Activated T-cell treated with anti-CD3 and anti-CD28 coated beads, Interleukin-2, amount 50 U/mL, for 4 hours (primary cell): Measurements from ENCODE around the gene CHST15. TPM values are rescaled to one million over a fixed set of nuclear protein-coding genes. Genes with fewer than 3 reads are reported as not detected.
"Not testable (repeated sequence)": the region's sequence is repeated elsewhere in the genome, so short reads cannot be mapped to it uniquely, and the experiment has no call there.

Experiments
- ATAC-seq, 2 donors: fragments of 200-7000 bp; cut with Tn5 transposase; one replicate each; pipeline ENCODE4 v1.10.0; 2021
- DNase-seq: peaks from one replicate; pipeline ENCODE4 v3.0.0-alpha.2; 2020
- H3K27me3 Mint-ChIP-seq: one replicate; pipeline ENCODE4 v1.8.0; 2021; ENCODE audit warnings: low read depth, mixed read lengths
- H3K36me3 Mint-ChIP-seq: one replicate; pipeline ENCODE4 v1.8.0; 2022; ENCODE audit warnings: mixed read lengths; ENCODE audit not compliant: insufficient read depth
- H3K4me1 Mint-ChIP-seq: one replicate; pipeline ENCODE4 v1.8.0; 2021; ENCODE audit warnings: low read depth, mixed read lengths
- H3K4me3 Mint-ChIP-seq: one replicate; pipeline ENCODE4 v1.8.0; 2021; ENCODE audit warnings: mild to moderate bottlenecking, moderate library complexity, mixed read lengths
- H3K9me3 Mint-ChIP-seq: one replicate; pipeline ENCODE4 v1.8.0; 2021; ENCODE audit warnings: mixed read lengths
- total RNA-seq, 3 donors: library from RNA; stranded (reverse); gene quantifications; one replicate each; pipeline ENCODE4 v1.2.1, GENCODE V29; 2021

The CHST15 gene
- total RNA-seq, 3 donors from 2014 or later, result 0.08 to 0.29 (median 0.11) TPM

DNA sequence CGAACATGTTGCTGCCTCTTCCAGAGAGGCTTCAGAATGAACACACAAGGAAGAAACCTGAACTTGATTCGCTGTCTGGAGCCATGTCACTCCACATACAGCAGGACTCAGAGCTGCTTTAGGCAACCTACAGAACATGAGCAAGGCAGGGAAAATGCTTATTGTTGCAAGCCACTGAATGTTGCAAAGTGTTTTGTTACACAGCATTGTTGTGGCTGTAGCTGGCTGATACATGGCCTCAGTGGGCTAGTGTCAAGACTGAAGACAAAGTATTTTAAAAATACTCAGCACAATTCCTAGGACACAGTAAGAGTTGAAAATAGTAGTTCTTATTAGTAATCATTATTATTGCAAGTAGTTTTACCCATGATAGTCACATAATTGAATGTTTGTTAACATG, 3.1 kb upstream of the CHST15 start:
- no peak for DNase-seq
- peaks cover 35% of the 10 kb centered on the region for H3K27me3 Mint-ChIP-seq
- no peak overlapping the region for H3K4me3 Mint-ChIP-seq
- H3K4me1 Mint-ChIP-seq, result no peaks in the 10 kb centered on the region
- H3K9me3 Mint-ChIP-seq, result no peaks in the 10 kb centered on the region
- no peaks in the 10 kb centered on the region for H3K36me3 Mint-ChIP-seq
- no peak for ATAC-seq

DNA sequence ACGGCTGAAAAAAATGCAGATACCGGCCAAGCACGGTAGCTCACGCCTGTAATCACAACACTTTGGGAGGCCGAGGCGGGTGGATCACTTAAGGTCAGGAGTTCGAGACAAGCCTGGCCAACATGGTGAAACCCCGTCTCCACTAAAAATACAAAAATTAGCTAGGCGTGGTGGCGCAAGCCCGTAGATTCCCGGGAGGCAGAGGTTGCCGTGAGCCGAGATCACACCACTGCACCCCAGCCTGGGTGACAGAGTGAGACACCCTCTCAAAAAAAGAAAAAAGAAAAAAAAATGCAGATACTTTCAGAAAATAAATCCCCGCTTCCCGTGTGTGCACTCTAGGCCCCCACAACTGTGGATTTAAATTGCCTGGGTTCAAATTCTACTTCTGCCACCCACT, 2.4 kb upstream of the CHST15 start:
- not testable (repeated sequence) for H3K4me3 Mint-ChIP-seq, H3K4me1 Mint-ChIP-seq
- H3K27me3 Mint-ChIP-seq, result peaks cover 42% of the 10 kb centered on the region

DNA sequence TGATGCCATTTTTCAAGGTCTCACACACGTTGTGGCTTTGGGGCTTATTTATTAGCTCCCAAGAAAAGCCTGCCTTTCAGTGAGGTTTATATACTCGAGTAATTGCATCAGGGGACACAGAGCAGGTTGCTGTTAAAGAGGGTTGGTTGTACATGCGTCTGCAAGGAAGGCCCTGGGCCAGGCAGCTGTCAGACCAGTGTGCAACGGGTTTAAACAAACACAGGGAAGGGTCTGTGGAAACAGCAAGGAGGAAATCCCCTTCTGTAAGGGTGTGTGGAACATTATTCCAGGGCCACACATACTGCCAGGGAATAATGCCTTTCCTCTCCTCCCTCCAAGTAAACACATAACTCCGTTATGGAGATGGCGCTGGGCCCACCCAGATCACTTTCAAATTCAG, 1.7 kb upstream of the CHST15 start:
- no peaks in the 10 kb centered on the region for H3K36me3 Mint-ChIP-seq
- peaks cover 49% of the 10 kb centered on the region for H3K27me3 Mint-ChIP-seq
- DNase-seq, result no peak
- H3K4me3 Mint-ChIP-seq, result no peak overlapping the region
- peaks cover 2% of the 10 kb centered on the region for H3K4me1 Mint-ChIP-seq
- H3K9me3 Mint-ChIP-seq, result no peaks in the 10 kb centered on the region
- ATAC-seq, result no peak

More for the DNA sequence above, 2.4 kb upstream of the CHST15 start:
- H3K36me3 Mint-ChIP-seq, DNase-seq, H3K9me3 Mint-ChIP-seq, ATAC-seq: not testable (repeated sequence)

DNA sequence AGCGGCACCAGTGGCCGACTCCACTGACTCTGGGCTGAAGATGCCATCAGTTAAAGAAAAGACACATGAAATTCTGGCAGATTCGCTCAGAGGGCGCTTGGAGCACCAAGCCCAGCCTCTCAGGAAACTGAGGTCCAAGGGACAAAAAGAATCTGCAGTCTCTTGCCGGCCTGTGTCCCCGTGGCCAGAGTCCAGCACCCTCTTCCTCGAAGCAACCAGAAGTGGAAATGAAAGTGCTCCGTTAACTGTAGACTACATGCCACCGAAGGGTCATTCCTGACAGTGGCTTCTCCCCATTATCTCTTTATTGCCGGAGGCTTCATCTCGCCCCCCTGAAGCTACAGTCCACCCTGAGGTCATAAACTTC, 1.0 kb upstream of the CHST15 start:
- DNase-seq (no peak), ATAC-seq (no peak)
- H3K27me3 Mint-ChIP-seq, result peaks cover 53% of the 10 kb centered on the region
- H3K9me3 Mint-ChIP-seq, result no peaks in the 10 kb centered on the region
- no peaks in the 10 kb centered on the region for H3K36me3 Mint-ChIP-seq
- H3K4me1 Mint-ChIP-seq, result peaks cover 2% of the 10 kb centered on the region
- no peak overlapping the region for H3K4me3 Mint-ChIP-seq

DNA sequence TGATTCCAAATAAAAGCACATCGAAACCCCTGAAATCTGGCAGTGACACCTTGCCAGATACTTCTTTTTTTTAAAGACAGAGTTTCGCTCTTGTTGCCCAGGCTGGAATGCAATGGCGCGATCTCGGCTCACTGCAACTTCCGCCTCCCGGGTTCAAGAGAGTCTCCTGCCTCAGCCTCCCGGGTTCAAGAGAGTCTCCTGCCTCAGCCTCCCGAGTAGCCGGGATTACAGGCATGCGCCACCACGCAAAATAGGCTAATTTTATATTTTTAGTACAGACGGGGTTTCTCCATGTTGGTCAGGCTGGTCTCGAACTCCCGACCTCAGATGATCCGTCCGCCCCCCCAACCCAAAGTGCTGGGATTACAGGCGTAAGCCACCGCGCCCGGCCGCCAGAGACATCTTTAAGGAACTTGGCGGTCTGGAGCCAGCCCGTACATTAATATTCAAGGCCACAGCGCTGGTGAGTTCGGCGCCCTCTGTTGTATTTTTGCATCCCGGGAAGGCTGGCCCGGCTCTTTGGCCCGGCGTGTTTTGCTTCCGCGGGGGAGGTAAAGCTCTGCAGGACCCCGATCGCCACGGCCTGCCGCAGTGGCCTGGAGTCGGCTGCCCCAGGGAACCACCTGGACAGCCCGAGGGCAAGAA, 498 bp upstream of the CHST15 start:
- Mint-ChIP-seq H3K4me3 (peak overlapping the region; percentile 51), H3K27me3 (peaks cover 53% of the 10 kb centered on the region)
- H3K9me3 Mint-ChIP-seq, H3K36me3 Mint-ChIP-seq, DNase-seq, H3K4me1 Mint-ChIP-seq, ATAC-seq: not testable (repeated sequence)

DNA sequence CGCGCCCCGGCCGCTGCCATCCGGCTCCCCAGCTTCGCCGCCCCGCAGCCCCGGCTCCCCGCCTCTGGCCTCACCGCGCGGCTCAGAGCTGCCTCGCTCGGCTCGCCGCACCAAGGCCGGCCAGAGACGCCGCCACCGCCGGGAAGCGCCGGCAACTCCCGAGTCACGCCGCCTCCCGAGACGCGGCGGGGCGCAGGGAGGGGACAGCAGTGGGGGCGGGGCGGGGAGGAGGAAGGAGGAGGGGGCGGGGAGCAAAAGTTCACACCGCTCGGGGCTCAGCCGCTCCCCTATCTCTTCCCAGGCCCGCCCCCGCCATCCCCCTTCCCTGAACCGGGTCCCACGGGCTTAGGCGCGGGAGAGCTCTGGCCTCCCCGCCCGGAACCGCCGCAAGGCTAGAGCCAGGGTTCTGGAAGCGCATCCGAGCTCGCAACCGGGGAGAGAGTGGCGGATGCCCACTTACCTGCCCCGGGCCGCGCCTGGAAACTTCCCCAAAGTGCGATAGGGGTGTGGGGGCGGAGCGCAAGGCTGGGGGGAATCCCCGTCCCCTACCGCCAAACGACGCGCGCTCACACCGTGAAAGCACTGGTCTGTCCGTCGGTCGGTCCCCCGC, 1.0 kb downstream of the CHST15 start:
- ATAC-seq (peak; percentile 51 to 63), DNase-seq (peak; percentile 31)
- Mint-ChIP-seq H3K9me3 (no peaks in the 10 kb centered on the region), H3K4me3 (peak overlapping the region; percentile 66), H3K36me3 (no peaks in the 10 kb centered on the region), H3K4me1 (peaks cover 2% of the 10 kb centered on the region), H3K27me3 (peaks cover 48% of the 10 kb centered on the region)

DNA sequence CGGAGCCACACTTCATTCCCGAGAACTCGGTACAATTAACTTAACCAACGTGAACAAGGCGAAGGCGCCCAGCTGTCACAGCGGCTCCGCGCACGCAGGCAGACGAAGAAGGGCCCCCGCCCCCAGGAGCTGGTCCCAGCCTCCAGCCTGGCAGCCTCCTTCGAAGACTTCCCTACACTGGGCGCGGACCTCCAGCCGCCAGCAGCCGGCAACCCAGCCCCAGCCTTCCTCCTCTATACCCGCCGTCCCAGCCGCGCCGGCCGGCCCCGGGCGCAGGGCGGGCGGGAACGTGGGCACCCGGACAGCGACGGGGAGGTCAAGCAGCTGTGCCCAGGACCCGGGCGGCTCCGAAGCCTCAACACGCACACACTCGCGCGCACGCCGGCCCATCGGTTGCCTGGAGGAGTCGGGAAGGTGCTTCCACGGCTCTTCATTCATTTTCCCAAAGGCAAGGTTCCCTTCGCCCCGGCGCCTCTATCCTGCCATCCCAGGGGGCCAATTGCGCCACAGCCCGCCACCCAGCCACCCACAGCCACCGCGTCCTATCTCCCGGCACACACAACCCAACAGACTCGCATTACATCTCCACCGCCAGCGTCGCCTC, 1.6 kb downstream of the CHST15 start:
- ATAC-seq (no peak), DNase-seq (no peak)
- H3K9me3 Mint-ChIP-seq, result no peaks in the 10 kb centered on the region
- peaks cover 2% of the 10 kb centered on the region for H3K4me1 Mint-ChIP-seq
- peak overlapping the region; percentile 66 for H3K4me3 Mint-ChIP-seq
- H3K27me3 Mint-ChIP-seq, result peaks cover 48% of the 10 kb centered on the region
- no peaks in the 10 kb centered on the region for H3K36me3 Mint-ChIP-seq

DNA sequence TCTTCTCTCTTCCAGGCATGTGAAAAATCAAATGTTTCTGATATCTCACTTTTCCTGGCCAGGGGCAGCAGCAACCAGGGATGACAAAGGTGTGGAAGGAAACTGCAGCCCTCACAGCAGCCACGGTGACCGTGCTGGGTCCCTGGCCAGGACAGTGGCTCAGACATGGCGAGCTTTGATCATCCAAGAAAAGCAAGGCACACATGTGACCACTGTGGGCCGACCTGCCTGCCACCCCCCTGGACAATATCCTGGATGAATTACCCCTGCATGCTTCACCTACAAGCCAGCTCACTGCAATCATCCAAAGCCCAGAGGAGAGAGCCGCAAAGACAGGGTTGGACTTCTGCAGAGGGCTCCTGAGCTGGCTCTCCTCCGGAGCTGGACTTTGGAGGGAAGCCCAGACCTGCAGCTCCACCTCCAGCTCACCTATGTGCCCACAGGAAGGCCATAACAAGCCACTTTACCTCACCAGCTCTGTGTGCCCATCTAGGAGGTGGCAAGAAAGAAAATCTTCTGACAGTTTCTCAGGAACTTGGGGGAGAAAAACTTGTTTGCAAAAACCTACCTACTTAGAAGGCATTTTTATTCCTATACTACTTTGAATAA, 2.7 kb downstream of the CHST15 start:
- H3K27me3 Mint-ChIP-seq, result peaks cover 43% of the 10 kb centered on the region
- H3K4me1 Mint-ChIP-seq, result peaks cover 2% of the 10 kb centered on the region
- ATAC-seq (no peak), DNase-seq (no peak)
- H3K36me3 Mint-ChIP-seq, result no peaks in the 10 kb centered on the region
- H3K4me3 Mint-ChIP-seq, result no peak overlapping the region
- H3K9me3 Mint-ChIP-seq, result no peaks in the 10 kb centered on the region

DNA sequence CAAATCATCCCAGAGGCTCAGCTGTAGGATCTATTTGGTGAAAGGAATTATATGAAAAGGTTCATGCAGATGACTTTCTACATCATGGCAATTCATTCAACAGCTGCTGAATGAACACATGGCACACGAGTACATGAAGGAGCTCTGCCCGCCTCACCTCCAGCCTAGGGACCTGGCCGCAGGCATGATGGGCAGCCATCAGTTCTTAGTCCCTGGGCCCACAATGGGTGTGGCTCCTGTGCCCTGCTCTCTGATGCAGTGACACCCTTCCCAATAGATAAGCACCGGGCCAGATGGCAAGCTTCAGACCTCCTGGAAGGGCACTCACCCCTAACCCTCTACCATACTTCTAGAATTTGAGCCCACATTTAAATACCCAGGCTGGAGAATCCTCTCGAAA, 3.5 kb downstream of the CHST15 start:
- no peak overlapping the region for H3K4me3 Mint-ChIP-seq
- peaks cover 2% of the 10 kb centered on the region for H3K4me1 Mint-ChIP-seq
- ATAC-seq (no peak), DNase-seq (no peak)
- no peaks in the 10 kb centered on the region for H3K36me3 Mint-ChIP-seq
- no peaks in the 10 kb centered on the region for H3K9me3 Mint-ChIP-seq
- H3K27me3 Mint-ChIP-seq, result peaks cover 37% of the 10 kb centered on the region

DNA sequence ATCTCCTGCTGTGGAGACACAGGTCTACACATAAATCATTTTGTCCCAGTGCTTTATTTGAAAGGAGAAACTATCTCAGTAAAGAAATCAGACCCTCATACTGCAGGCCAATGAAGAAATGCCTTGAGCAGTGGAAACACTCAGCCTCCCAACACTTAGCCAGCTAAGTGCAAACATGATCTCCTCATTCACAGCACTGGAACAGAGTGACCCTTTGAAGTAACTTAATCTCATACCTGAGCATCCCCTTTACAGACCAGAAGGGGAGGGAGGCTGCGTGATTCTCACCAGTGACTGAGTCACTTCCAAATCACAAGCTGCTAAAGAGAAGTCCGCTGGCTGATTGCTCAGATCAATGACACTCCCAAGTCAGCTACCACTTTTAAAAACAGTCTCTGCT, 4.5 kb downstream of the CHST15 start:
- ATAC-seq (no peak), DNase-seq (no peak)
- H3K27me3 Mint-ChIP-seq, result peaks cover 27% of the 10 kb centered on the region
- H3K9me3 Mint-ChIP-seq, result no peaks in the 10 kb centered on the region
- H3K4me3 Mint-ChIP-seq, result no peak overlapping the region
- peaks cover 2% of the 10 kb centered on the region for H3K4me1 Mint-ChIP-seq
- no peaks in the 10 kb centered on the region for H3K36me3 Mint-ChIP-seq

DNA sequence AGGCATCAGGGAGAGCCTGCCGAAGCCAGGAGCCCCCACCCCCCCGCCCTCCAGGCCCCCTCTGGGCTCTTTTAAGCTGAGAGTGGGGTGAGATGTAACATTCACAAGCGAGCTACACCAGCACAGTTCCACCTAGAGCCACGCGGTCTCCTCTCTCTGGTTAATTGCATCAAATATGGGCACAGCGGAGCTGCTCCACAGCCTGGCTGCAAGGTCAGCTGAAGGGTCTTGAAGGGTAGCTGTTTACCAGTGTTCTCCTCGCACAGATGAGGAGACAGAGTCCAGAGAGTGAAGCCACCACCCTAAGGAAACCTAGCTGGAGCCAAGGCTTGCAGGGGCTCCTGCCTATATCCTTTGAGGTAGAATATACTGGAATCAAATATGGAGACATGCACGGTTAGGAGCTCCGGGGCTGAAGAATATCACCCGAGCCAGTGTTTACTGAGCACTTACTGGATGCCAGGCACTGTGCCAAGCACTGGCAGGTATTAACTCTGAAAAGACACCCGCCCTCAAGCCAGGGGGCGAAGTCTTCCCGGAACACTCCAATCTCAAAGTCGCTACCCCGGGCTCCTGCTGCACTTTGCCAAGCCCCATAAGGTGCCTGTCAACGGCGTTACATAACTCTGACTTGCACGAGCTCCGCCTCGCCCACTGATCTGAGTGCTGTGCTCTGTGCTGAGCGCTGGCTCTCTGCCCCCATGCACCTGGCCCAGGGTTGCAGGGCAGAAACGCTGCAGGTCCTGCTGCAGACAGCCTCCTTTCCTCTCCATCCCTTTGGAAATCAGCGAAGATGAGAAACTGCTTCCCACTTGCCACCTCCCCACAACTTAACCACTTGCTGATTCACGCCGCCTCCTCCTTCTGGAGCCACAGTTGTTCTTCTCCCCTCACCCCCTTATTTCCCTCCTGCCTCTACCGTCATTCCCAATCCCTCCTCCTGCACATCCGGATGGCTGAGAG, 5.4 kb downstream of the CHST15 start:
- H3K4me3 Mint-ChIP-seq, result no peak overlapping the region
- no peaks in the 10 kb centered on the region for H3K9me3 Mint-ChIP-seq
- peaks cover 22% of the 10 kb centered on the region for H3K27me3 Mint-ChIP-seq
- ATAC-seq, result no peak
- H3K36me3 Mint-ChIP-seq, result no peaks in the 10 kb centered on the region
- H3K4me1 Mint-ChIP-seq, result peaks cover 2% of the 10 kb centered on the region
- no peak for DNase-seq

DNA sequence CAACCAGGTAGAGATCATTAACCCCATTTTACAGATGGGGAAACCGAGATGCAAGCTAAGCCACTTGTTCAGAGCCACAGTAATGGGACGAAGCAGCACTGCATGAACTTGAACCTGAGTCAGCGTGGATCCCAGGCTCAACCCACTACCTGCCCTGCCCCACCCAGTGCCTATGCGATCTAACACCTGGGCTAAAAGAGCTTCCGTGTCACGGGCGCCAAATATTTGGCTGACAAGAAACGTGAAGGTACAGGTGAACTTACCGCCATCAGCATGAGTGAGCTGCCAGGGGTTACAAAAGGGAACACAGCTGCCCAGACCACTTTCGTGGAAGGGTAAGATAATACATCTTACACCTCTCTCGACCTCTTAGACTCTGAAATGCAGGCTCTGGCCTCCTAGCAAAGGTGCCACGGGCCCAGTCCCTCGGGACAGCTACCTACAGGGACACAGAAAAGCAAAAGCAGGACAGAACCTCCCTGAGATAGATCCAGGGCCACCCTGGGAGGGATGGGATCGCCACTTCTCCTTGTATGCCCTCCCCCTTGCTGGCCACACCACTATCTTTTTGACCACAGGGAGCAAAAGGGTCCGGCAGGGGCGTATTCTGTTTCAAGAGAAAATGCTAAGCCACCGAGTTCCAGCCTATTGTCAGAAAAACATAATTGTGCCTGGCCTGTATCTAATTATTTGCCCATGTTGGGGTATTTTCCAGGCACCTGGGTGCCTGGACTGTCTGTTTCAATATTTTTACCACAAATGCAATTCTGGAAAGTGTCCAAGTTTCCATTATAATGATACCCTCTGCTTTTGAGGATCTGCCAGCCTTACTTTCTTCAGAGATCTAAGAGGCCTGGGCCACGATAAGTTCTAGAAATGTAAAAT, 6.4 kb downstream of the CHST15 start:
- ATAC-seq (no peak), DNase-seq (no peak)
- Mint-ChIP-seq H3K4me3 (no peak overlapping the region), H3K9me3 (no peaks in the 10 kb centered on the region), H3K36me3 (no peaks in the 10 kb centered on the region), H3K4me1 (peaks cover 2% of the 10 kb centered on the region), H3K27me3 (peaks cover 22% of the 10 kb centered on the region)

DNA sequence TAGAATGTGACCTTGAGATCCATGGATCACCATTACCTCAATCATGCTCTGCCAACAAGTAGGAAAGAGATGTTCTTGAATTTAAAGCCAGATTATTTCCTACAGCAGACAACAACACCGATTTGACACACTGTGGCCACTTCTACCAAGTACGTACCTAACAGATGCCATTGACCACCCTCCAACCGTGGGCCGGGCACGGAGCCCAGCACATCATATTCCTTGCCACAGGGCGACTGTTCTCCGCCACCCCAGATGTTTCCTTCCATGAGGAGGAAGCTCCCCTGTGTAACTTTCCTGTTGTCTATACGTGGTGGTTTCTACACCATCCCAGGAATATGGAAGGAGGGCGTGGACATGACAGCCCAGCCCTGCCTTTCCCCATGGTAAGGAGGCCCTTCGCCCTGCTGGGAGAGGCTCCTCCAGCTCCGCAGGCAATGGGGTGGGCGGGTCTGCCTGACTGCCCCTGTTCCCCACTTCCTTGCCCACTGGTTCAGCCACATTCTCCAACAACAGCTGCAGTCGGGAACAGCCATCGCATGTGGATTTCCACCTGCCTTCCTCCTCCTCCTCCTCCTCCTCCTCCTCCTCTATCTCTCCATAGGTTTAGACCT, 7.2 kb downstream of the CHST15 start:
- Mint-ChIP-seq H3K27me3 (peaks cover 17% of the 10 kb centered on the region), H3K9me3 (no peaks in the 10 kb centered on the region), H3K4me3 (no peak overlapping the region), H3K36me3 (no peaks in the 10 kb centered on the region), H3K4me1 (peaks cover 2% of the 10 kb centered on the region)
- no peak for DNase-seq
- ATAC-seq, result no peak
